Fibroblast of lung (primary cell): ENCODE measurements around the gene ARMC8.

Source experiments
- CTCF ChIP-seq, 2 donors: IDR thresholded peaks in 1 of 2; conservative IDR thresholded peaks in 1 of 2; 1 replicate in 1 of 2; 2 replicates in 1 of 2; pipeline ENCODE4 v1.5.1; 2011 to 2012; ENCODE audit warnings: low read length in 2 of 2, control low read depth in 1 of 2, inconsistent platforms in 1 of 2, low read depth in 1 of 2, mild to moderate bottlenecking in 1 of 2
- EZH2 ChIP-seq: IDR thresholded peaks from 2 replicates; pipeline ENCODE4 v1.5.1; 2012; ENCODE audit warnings: low read length, control low read depth, mild to moderate bottlenecking; ENCODE audit errors: missing control alignments

- TF ChIP-seq CTCF (conservative IDR thresholded peaks at IDR 0.05 in 1 of 2, IDR thresholded peaks at IDR 0.05 in 1 of 2; ENCODE audit: low read depth in 1 of 2, low read length in 2 of 2) (no peak), EZH2 (no peak)
These were observed 151.1 kb downstream of the ARMC8 start for GRCh38 chr3:138338244-138338643.
